Gastroesophageal sphincter (tissue), 4 donors: ENCODE results near the gene C8G. TPM values are rescaled to one million over a fixed set of nuclear protein-coding genes. Genes with fewer than 3 reads are reported as not detected.

Source experiments
- ATAC-seq: fragments of 150-250 bp; one replicate; pipeline ENCODE4 v1.9.1; 2016; ENCODE audit warnings: mild to moderate bottlenecking, moderate library complexity
- H3K27ac ChIP-seq, 4 donors: fragments of 200-600 bp; sonication (generic) in 3 of 4; 1 replicate in 3 of 4; 2 replicates in 1 of 4; pipeline ENCODE4 v1.5.1; 2016 to 2019
- H3K27me3 ChIP-seq: fragments of 200-600 bp; sonication (generic); one replicate; pipeline ENCODE4 v1.5.1; 2019
- H3K36me3 ChIP-seq, 2 donors: fragments of 200-600 bp; sonication (generic); one replicate each; pipeline ENCODE4 v1.5.1; 2019; ENCODE audit warnings: control low read depth in 1 of 2
- H3K4me1 ChIP-seq, 3 donors: fragments of 200-600 bp; sonication (generic); 1 replicate in 2 of 3; 2 replicates in 1 of 3; pipeline ENCODE4 v1.5.1; 2016 to 2019; ENCODE audit warnings: control low read depth in 2 of 3
- H3K4me3 ChIP-seq, 2 donors: fragments of 200-600 bp; sonication (generic); one replicate each; pipeline ENCODE4 v1.5.1; 2019; ENCODE audit warnings: mild to moderate bottlenecking in 1 of 2, moderate library complexity in 1 of 2
- H3K9me3 ChIP-seq, 3 donors: fragments of 200-600 bp; sonication (generic); one replicate each; pipeline ENCODE4 v1.5.1; 2017 to 2019; ENCODE audit warnings: control low read depth in 2 of 3
- EP300 ChIP-seq: sonication (generic); formaldehyde crosslinking; IDR thresholded peaks from one replicate; pipeline ENCODE4 v1.6.1; 2017; ENCODE audit warnings: antibody characterized with exemption, mild to moderate bottlenecking
- POLR2A ChIP-seq, 2 donors: fragments of 450-650 bp; IDR thresholded peaks; one replicate each; pipeline ENCODE4 v1.6.1; 2017; ENCODE audit warnings: antibody characterized with exemption in 2 of 2, mild to moderate bottlenecking in 2 of 2, moderate library complexity in 1 of 2
- POLR2AphosphoS5 ChIP-seq: sonication (generic); formaldehyde crosslinking; IDR thresholded peaks from one replicate; pipeline ENCODE4 v1.6.1; 2017; ENCODE audit warnings: antibody characterized with exemption
- WGBS, 2 donors: methylation state at CpG; one replicate each; pipeline ENCODE4 v1.1.5; 2018; ENCODE audit warnings: low coverage in 1 of 2; 5-methylcytosine and 5-hydroxymethylcytosine counted together
- total RNA-seq, 4 donors: library from RNA; depleted of rRNA; stranded (reverse); fragments of >200 nt; gene quantifications; one replicate each; pipeline ENCODE4 v1.1.0, GENCODE V29; 2016
- TF ChIP-seq, protein P1 (sequence below), 4 experiments: fragments of 200-600 bp in 2 of 4; fragments of 450-650 bp in 2 of 4; sonication (generic) in 1 of 4; IDR thresholded peaks; one replicate each; pipeline ENCODE4 v1.5.1; 2017 to 2019; ENCODE audit warnings: antibody characterized with exemption in 4 of 4, mild to moderate bottlenecking in 2 of 4, moderate library complexity in 2 of 4

The C8G gene
- total RNA-seq = not detected

DNA sequence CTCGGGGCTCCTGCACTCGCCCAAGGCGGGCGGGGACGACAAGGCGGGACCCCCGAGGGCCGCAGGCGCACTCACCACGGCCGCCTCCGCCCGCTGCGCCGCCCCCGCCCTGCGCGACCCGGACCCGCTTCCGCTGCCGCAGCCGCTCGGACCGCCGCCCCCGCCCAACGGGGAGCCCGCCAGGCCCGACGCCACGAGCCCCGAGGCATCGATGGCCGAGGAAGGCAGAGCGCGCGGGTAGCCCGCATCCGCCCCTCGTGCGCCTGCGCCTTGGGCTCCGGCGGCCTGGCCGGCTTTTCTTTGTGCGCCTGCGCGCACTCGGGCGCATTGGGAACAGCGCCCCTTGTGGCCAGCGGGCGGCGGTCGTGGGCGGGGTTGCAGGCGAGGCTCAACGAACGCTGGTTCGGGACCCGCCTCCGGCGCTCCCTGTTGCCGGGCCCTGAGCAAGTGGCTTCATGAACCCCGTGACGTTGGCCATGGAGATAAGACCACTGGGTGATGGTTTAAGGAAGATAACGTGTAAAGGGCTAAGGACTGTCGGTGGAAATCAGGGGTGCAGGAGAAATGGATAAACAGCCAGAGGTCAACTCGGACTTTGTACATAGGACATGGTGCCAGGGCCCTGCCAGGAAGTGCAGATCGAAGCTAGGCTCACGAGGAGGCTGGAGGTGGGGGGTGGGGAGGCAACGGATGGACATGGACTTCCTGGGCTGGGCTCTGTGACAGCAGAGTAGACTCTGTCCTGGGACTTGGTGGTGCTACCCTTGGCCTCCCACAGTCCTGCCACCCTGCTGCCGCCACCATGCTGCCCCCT is at the start of gene C8G, which contains the start of gene FBXW5:
Gene C8G, plus strand, starts transcription at position 725 of the 814 bp plus-strand sequence. Its CDS starts 78 bp downstream, at position 803.
Gene FBXW5, minus strand, starts transcription at position 220 of the 814 bp plus-strand sequence. CDS start 655 bp downstream, outside the sequence.
- H3K4me1 ChIP-seq = peaks cover 0 to 51% (median 21%) of the 10 kb centered on the region in 3 donors
- no peaks in the 10 kb centered on the region for H3K9me3 ChIP-seq
- peaks cover 0 to 36% of the 10 kb centered on the region in 2 donors for H3K36me3 ChIP-seq
- ATAC-seq = peak; percentile 95
- whole genome bisulfite sequencing, 2 donors = 0% methylated on average over 3 of the region's 74 CpGs; no CpG with 5 or more reads in 1 of the 2 donors
- peak within 1 kb of the TSS; percentile 48 to 96 (median 94) for H3K27ac ChIP-seq
- no peaks in the 10 kb centered on the region for H3K27me3 ChIP-seq
- peak within 1 kb of the TSS; percentile 61 to 96 for H3K4me3 ChIP-seq
- TF ChIP-seq POLR2AphosphoS5 = peak; percentile 14
- TF ChIP-seq EP300 = no peak
- TF ChIP-seq, protein P1, sequence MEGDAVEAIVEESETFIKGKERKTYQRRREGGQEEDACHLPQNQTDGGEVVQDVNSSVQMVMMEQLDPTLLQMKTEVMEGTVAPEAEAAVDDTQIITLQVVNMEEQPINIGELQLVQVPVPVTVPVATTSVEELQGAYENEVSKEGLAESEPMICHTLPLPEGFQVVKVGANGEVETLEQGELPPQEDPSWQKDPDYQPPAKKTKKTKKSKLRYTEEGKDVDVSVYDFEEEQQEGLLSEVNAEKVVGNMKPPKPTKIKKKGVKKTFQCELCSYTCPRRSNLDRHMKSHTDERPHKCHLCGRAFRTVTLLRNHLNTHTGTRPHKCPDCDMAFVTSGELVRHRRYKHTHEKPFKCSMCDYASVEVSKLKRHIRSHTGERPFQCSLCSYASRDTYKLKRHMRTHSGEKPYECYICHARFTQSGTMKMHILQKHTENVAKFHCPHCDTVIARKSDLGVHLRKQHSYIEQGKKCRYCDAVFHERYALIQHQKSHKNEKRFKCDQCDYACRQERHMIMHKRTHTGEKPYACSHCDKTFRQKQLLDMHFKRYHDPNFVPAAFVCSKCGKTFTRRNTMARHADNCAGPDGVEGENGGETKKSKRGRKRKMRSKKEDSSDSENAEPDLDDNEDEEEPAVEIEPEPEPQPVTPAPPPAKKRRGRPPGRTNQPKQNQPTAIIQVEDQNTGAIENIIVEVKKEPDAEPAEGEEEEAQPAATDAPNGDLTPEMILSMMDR (IDR thresholded peaks at IDR 0.05) = peak in 3 of 4 experiments; percentile 98 to 99 (median 98)
- TF ChIP-seq POLR2A (IDR thresholded peaks at IDR 0.05) = peak; percentile 71 to 90

DNA sequence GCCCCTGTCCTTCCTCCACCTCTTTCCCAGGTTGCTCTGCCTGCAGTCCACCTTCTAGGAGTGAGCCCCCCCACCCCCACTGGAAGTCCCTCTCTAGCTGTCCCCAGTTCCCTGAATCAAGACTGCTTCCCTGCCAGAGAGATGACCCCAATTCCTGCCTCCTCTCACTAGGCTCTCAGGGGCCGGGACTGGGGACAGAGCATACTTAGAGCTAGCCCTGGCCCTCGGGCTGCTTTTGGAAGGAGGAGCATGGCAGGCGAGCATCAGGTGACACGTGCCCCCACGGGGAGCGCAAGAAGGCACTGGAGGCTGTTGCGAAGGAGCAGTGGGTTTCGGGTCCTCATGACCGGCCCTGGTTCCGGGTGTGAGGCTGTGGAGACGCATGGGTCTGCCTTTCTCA is 49.0 kb upstream of the C8G start:
- Histone ChIP-seq H3K27ac (no peak overlapping the region), H3K27me3 (no peaks in the 10 kb centered on the region), H3K4me3 (no peak overlapping the region), H3K36me3 (peaks cover 0 to 53% of the 10 kb centered on the region in 2 donors), H3K9me3 (no peaks in the 10 kb centered on the region), H3K4me1 (peaks cover 0 to 9% (median 0%) of the 10 kb centered on the region in 3 donors)
- WGBS, 2 donors = no CpG with 5 or more reads among the region's 11 CpGs
- no peak for ATAC-seq
- TF ChIP-seq EP300 (no peak), POLR2A (IDR thresholded peaks at IDR 0.05) (no peak), POLR2AphosphoS5 (no peak)
- TF ChIP-seq, protein P1 (IDR thresholded peaks at IDR 0.05) = no peak

DNA sequence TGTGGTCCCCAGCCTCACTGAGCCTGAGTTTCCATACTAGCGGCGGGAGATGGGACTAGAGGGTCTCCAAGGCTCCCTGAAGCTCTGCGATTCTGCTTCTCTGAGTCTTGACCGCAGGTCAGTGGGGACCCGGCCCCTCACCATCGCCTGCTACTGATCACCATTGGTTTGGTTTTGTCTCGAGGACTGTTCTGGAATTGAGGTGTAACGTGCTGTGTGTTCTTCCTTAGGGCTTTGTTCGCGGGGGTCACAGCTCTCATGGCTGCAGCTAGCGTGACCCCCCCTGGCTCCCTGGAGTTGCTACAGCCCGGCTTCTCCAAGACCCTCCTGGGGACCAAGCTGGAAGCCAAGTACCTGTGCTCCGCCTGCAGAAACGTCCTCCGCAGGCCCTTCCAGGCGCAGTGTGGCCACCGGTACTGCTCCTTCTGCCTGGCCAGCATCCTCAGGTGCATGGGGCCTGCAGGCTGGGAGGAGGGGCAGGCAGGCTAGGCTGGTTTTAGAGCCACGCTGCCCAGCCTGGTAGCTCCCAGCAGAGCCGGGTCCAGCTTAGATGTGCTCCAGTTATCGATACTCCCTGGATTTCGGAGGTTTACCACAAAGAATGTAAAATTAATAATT is 46.5 kb upstream of the C8G start:
- Histone ChIP-seq H3K27me3 (no peaks in the 10 kb centered on the region), H3K27ac (no peak overlapping the region)
- TF ChIP-seq EP300 (no peak), POLR2AphosphoS5 (no peak), POLR2A (IDR thresholded peaks at IDR 0.05) (no peak)
- TF ChIP-seq, protein P1 (IDR thresholded peaks at IDR 0.05) = no peak

DNA sequence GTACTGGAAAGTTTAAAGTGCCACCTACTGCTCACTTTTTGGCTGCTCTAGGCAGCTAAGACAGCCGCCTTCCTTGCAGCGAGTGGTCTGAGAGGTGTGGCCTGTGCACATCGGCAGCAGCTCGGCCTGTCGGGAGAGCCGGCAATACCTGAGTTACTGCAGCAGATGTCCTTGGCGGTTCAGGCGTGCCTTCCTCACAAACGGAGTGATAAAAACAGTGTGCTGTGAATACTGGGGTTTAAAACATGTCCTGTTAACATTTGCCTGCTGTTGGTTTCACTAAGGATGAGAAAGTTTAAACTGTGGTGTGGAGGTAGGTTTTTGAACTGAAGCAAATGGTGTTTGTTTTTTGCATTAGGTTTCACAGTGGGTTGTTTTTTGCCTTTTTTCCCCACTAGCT is 45.8 kb upstream of the C8G start:
- H3K27me3 ChIP-seq = no peaks in the 10 kb centered on the region
- no peaks in the 10 kb centered on the region for H3K9me3 ChIP-seq
- no peak overlapping the region for H3K27ac ChIP-seq
- H3K4me1 ChIP-seq = peaks cover 2 to 39% (median 19%) of the 10 kb centered on the region in 3 donors
- 41 to 61% methylated on average over 6 to 8 of the region's 9 CpGs for WGBS, 2 donors
- TF ChIP-seq POLR2A (IDR thresholded peaks at IDR 0.05) (no peak), EP300 (no peak), POLR2AphosphoS5 (no peak)
- TF ChIP-seq, protein P1 (IDR thresholded peaks at IDR 0.05) = no peak
- peaks cover 0 to 34% of the 10 kb centered on the region in 2 donors for H3K36me3 ChIP-seq
- no peak overlapping the region for H3K4me3 ChIP-seq
- no peak for ATAC-seq

More for the DNA sequence above, 46.5 kb upstream of the C8G start:
- ATAC-seq = no peak
- H3K9me3 ChIP-seq = no peaks in the 10 kb centered on the region
- 77 to 93% methylated on average over 3 to 5 of the region's 21 CpGs for WGBS, 2 donors
- peaks cover 0 to 34% of the 10 kb centered on the region in 2 donors for H3K36me3 ChIP-seq
- H3K4me3 ChIP-seq = no peak overlapping the region
- peaks cover 2 to 34% (median 19%) of the 10 kb centered on the region in 3 donors for H3K4me1 ChIP-seq
